ENCODE data around the gene DDX55.
"Not testable (repeated sequence)": the region's sequence is repeated elsewhere in the genome, so short reads cannot be mapped to it uniquely, and the experiment has no call there.

DNA sequence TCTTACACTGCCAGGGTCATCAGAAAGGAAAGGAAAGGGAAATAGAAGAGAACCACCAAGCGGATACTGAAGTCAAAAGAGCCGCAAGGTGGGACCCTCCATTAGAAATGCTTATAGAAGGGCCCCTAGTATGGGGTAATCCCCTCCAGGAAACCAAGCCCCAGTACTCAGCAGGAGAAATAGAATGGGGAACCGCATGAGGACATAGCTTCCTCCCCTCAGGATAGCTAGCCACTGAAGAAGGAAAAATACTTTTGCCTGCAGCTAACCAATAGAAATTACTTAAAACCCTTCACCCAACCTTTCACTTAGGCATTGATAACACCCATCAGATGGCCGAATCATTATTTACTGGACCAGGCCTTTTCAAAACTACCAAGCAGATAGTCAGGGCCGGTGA is 47.1 kb upstream of the DDX55 start:
- not testable (repeated sequence) for TF ChIP-seq CTCF (IDR thresholded peaks at IDR 0.05; ENCODE audit: low read length); EZH2 (IDR thresholded peaks at IDR 0.05; ENCODE audit: borderline replicate concordance, low read length)

Data from OCI-LY1 (cell line).